Mesothelial cell of epicardium (in vitro differentiated cells): ENCODE results near the gene RPAP2. TPM values are rescaled to one million over a fixed set of nuclear protein-coding genes. Genes with fewer than 3 reads are reported as not detected.
"Not testable (repeated sequence)": the region's sequence is repeated elsewhere in the genome, so short reads cannot be mapped to it uniquely, and the experiment has no call there.

Experiments used
- DNase-seq, 2 experiments: peaks; one replicate each; pipeline ENCODE4 v3.0.0; 2021; ENCODE audit warnings: low spot score in 2 of 2; ENCODE audit not compliant: unreplicated experiment in 2 of 2
- H3K27ac Mint-ChIP-seq: 2 replicates; pipeline ENCODE4 v1.8.0; 2021; ENCODE audit warnings: mixed read lengths
- H3K27me3 Mint-ChIP-seq: 2 replicates; pipeline ENCODE4 v1.8.0; 2021; ENCODE audit warnings: low read depth, mixed read lengths
- H3K36me3 Mint-ChIP-seq: 2 replicates; pipeline ENCODE4 v1.8.0; 2021; ENCODE audit warnings: mixed read lengths
- H3K4me1 Mint-ChIP-seq: 2 replicates; pipeline ENCODE4 v1.8.0; 2021; ENCODE audit warnings: mixed read lengths
- H3K4me3 Mint-ChIP-seq: 2 replicates; pipeline ENCODE4 v1.8.0; 2021; ENCODE audit warnings: mild to moderate bottlenecking, moderate library complexity, mixed read lengths
- H3K9me3 Mint-ChIP-seq: 2 replicates; pipeline ENCODE4 v1.8.0; 2021; ENCODE audit warnings: mixed read lengths
- total RNA-seq: library from RNA; stranded (reverse); gene quantifications from 3 replicates; pipeline ENCODE4 v1.2.1, GENCODE V29; 2021
- TF ChIP-seq, protein P1 (sequence below): fragments of 200-600 bp; sonication (generic); IDR thresholded peaks from one replicate; pipeline ENCODE4 v1.5.0; 2021; ENCODE audit warnings: antibody characterized with exemption; ENCODE audit not compliant: unreplicated experiment

The RPAP2 gene
- total RNA-seq, 1 donor from 2014 or later: 42.5 TPM

DNA sequence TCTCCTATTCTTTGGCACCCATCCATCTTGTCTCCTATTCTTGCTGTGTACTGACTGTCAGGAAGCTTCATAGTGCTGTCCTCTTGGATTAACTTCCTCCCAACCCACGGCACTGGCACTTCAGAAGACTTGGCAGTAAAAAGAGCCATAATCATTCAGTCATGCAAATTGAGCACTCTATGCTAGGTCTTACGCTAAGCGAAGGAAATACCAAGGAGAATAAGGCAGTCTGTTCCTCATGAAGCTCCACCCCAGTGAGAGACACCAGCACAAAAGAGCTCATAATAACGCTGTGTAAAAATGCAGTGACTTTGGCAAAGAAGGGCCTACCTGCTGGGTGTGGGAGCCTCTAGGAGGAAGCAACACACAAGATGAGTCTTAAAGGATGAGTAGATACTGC, 120.8 kb downstream of the RPAP2 start:
- TF ChIP-seq, protein P1, sequence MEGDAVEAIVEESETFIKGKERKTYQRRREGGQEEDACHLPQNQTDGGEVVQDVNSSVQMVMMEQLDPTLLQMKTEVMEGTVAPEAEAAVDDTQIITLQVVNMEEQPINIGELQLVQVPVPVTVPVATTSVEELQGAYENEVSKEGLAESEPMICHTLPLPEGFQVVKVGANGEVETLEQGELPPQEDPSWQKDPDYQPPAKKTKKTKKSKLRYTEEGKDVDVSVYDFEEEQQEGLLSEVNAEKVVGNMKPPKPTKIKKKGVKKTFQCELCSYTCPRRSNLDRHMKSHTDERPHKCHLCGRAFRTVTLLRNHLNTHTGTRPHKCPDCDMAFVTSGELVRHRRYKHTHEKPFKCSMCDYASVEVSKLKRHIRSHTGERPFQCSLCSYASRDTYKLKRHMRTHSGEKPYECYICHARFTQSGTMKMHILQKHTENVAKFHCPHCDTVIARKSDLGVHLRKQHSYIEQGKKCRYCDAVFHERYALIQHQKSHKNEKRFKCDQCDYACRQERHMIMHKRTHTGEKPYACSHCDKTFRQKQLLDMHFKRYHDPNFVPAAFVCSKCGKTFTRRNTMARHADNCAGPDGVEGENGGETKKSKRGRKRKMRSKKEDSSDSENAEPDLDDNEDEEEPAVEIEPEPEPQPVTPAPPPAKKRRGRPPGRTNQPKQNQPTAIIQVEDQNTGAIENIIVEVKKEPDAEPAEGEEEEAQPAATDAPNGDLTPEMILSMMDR: no peak
- Mint-ChIP-seq H3K36me3 (no peaks in the 10 kb centered on the region), H3K27ac (no peak overlapping the region), H3K9me3 (no peaks in the 10 kb centered on the region), H3K4me3 (no peak overlapping the region), H3K4me1 (no peaks in the 10 kb centered on the region), H3K27me3 (peaks cover 1% of the 10 kb centered on the region)
- DNase-seq: no peak

DNA sequence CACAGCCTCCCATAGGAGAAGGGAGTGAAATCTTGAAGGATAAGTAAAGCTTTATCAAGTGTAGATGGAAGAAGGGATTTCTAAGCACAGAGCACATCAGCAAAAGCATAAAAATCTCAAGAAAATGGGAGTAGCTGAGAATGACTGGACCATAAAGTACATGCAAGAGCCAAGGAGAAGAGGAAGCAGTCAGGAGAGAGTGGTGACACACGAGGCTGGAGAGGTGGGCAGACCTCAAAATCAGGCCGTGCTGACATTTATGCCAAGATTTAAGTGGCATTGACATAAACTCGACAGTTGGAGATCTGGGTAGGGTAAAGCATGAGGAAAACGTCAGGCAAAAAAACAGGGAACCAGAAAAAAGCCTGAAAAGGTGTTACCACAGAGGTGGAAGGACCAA, 125.5 kb downstream of the RPAP2 start:
- no peak overlapping the region for H3K4me3 Mint-ChIP-seq
- H3K27me3 Mint-ChIP-seq: peaks cover 3% of the 10 kb centered on the region
- no peaks in the 10 kb centered on the region for H3K9me3 Mint-ChIP-seq
- no peaks in the 10 kb centered on the region for H3K4me1 Mint-ChIP-seq
- no peak for DNase-seq
- H3K36me3 Mint-ChIP-seq: no peaks in the 10 kb centered on the region
- H3K27ac Mint-ChIP-seq: no peak overlapping the region
- TF ChIP-seq, protein P1: no peak

DNA sequence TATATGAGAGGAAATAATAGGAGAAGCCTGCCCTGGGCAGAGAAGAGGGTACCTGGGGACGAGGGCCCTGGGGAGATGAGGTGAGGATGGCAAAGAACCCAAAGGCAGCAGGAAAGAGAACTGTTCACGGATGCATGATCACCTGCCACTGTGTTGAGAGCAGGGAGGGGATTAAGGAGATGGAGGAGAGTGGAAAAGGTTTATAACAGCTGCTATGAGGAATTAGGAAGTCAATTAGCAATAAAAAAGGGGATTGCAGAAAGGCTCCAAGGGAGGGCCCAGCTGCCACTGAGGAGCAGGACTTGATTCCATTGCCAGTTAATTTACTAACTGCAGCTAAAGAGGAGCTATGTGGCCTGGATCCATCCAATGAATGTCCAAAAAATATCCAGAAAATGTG, 126.8 kb downstream of the RPAP2 start:
- no peak overlapping the region for H3K4me3 Mint-ChIP-seq
- TF ChIP-seq, protein P1: no peak

DNA sequence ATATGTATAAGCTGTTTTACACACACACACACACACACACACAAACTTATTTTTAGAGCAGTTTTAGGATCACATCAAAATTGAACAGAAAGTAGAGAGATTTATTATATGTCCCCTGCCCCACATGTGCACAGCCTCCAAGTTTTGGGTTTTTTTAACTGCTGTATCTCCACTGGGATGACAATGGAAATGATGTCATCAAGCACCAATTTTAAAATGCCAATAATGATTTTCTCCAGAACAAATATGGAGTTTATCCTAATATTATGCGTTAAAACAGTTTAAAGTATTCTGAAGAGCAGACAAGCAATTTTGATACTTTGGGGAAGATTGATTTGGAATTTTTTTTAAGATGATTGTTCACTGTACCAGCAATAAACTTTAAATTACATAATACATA, 131.2 kb downstream of the RPAP2 start:
- Mint-ChIP-seq H3K27ac (no peak overlapping the region), H3K4me1 (no peaks in the 10 kb centered on the region), H3K9me3 (peaks cover 22% of the 10 kb centered on the region), H3K36me3 (no peaks in the 10 kb centered on the region), H3K4me3 (no peak overlapping the region), H3K27me3 (peaks cover 3% of the 10 kb centered on the region)
- TF ChIP-seq, protein P1: no peak
- no peak for DNase-seq

More for the DNA sequence above, 126.8 kb downstream of the RPAP2 start:
- Mint-ChIP-seq H3K4me1 (no peaks in the 10 kb centered on the region), H3K27me3 (peaks cover 3% of the 10 kb centered on the region), H3K27ac (no peak overlapping the region), H3K36me3 (no peaks in the 10 kb centered on the region), H3K9me3 (no peaks in the 10 kb centered on the region)
- no peak for DNase-seq

DNA sequence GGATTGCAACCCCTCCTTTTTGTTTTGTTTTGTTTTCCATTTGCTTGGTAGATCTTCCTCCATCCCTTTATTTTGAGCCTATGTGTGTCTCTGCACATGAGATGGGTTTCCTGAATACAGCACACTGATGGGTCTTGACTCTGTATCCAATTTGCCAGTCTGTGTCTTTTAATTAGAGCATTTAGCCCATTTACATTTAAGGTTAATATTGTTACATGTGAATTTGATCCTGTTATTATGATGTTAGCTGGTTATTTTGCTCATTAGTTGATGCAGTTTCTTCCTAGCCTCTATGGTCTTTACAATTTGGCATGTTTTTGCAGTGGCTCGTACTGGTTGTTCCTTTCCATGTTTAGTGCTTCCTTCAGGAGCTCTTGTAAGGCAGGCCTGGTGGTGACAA, 135.7 kb downstream of the RPAP2 start:
- not testable (repeated sequence) for H3K36me3 Mint-ChIP-seq, H3K4me1 Mint-ChIP-seq, H3K4me3 Mint-ChIP-seq, H3K27me3 Mint-ChIP-seq, DNase-seq, H3K27ac Mint-ChIP-seq
- peaks cover 27% of the 10 kb centered on the region for H3K9me3 Mint-ChIP-seq

DNA sequence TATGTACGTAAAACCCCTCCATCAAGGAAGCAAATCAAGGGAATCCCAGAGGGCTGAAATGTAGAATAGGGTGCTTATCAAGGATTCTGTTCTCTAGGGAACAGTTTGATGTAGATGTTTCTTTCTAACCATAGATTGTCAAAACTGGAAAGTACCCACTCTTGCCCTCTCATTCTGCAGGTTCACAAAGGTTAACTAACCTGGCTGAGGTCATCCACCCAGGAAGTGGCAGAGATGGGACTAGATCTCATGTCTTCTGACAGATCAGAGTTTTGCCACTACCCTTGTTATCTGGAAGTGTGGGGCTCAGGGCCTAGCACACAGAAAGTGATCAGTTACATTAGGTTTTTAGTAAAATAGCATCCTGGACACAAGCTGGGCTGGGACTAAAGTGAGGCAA, 140.4 kb downstream of the RPAP2 start:
- Mint-ChIP-seq H3K36me3 (no peaks in the 10 kb centered on the region), H3K9me3 (peaks cover 9% of the 10 kb centered on the region), H3K4me1 (peaks cover 2% of the 10 kb centered on the region), H3K4me3 (no peak overlapping the region), H3K27ac (no peak overlapping the region), H3K27me3 (no peaks in the 10 kb centered on the region)
- TF ChIP-seq, protein P1: no peak
- DNase-seq: no peak
